Progenitor cell of endocrine pancreas (in vitro differentiated cells): ENCODE measurements around the gene PPP1R37. TPM values are rescaled to one million over a fixed set of nuclear protein-coding genes. Genes with fewer than 3 reads are reported as not detected.

ENCODE experiments used
- DNase-seq: peaks from one replicate; pipeline ENCODE4 v3.0.0; 2021; ENCODE audit warnings: low spot score; ENCODE audit not compliant: unreplicated experiment
- H3K27ac Mint-ChIP-seq: 2 replicates; pipeline ENCODE4 v1.8.0; 2021; ENCODE audit warnings: mild to moderate bottlenecking, moderate library complexity, mixed read lengths
- H3K27me3 Mint-ChIP-seq: 2 replicates; pipeline ENCODE4 v1.8.0; 2021; ENCODE audit warnings: mixed read lengths
- H3K36me3 Mint-ChIP-seq: 2 replicates; pipeline ENCODE4 v1.8.0; 2022; ENCODE audit warnings: mixed read lengths; ENCODE audit not compliant: insufficient read depth
- H3K4me1 Mint-ChIP-seq: 2 replicates; pipeline ENCODE4 v1.8.0; 2021; ENCODE audit warnings: low read depth, mixed read lengths
- H3K4me3 Mint-ChIP-seq: 2 replicates; pipeline ENCODE4 v1.8.0; 2021; ENCODE audit warnings: low read depth, mild to moderate bottlenecking, moderate library complexity, mixed read lengths
- H3K9me3 Mint-ChIP-seq: 2 replicates; pipeline ENCODE4 v1.8.0; 2021; ENCODE audit warnings: low read depth, mixed read lengths
- CTCF ChIP-seq: fragments of 200-600 bp; sonication (generic); IDR thresholded peaks from one replicate; pipeline ENCODE4 v1.5.0; 2021; ENCODE audit warnings: antibody characterized with exemption, mild to moderate bottlenecking; ENCODE audit not compliant: unreplicated experiment
- total RNA-seq: library from RNA; stranded (reverse); gene quantifications from 2 replicates; pipeline ENCODE4 v1.2.1, GENCODE V29; 2021

PPP1R37 gene
- total RNA-seq, 1 donor from 2014 or later = 45.8 TPM

DNA sequence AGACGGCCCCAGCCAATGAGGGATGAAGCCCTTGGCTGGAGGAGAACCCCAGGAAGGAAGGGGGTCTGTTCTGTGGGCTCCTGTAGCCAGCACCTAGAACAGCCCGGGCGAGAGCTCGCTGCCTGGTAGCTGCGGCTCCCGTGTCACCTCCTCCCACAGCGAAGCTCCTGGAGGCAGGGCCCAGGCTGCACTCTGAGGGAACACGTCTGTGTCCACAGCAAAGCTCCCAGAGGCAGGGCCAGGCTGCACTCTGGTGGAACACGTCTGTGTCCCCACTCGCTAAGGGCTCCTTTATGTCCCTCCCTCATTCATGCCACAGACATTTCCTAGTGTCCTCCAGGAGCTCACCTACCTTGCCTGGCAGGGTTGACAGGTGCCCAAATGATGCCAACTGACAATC lies 76.6 kb downstream of the PPP1R37 start:
- H3K27ac Mint-ChIP-seq = no peak overlapping the region
- H3K36me3 Mint-ChIP-seq = no peaks in the 10 kb centered on the region
- no peaks in the 10 kb centered on the region for H3K9me3 Mint-ChIP-seq
- H3K4me3 Mint-ChIP-seq = no peak overlapping the region
- H3K27me3 Mint-ChIP-seq = no peaks in the 10 kb centered on the region
- no peak for TF ChIP-seq CTCF
- no peak for DNase-seq
- peaks cover 7% of the 10 kb centered on the region for H3K4me1 Mint-ChIP-seq

DNA sequence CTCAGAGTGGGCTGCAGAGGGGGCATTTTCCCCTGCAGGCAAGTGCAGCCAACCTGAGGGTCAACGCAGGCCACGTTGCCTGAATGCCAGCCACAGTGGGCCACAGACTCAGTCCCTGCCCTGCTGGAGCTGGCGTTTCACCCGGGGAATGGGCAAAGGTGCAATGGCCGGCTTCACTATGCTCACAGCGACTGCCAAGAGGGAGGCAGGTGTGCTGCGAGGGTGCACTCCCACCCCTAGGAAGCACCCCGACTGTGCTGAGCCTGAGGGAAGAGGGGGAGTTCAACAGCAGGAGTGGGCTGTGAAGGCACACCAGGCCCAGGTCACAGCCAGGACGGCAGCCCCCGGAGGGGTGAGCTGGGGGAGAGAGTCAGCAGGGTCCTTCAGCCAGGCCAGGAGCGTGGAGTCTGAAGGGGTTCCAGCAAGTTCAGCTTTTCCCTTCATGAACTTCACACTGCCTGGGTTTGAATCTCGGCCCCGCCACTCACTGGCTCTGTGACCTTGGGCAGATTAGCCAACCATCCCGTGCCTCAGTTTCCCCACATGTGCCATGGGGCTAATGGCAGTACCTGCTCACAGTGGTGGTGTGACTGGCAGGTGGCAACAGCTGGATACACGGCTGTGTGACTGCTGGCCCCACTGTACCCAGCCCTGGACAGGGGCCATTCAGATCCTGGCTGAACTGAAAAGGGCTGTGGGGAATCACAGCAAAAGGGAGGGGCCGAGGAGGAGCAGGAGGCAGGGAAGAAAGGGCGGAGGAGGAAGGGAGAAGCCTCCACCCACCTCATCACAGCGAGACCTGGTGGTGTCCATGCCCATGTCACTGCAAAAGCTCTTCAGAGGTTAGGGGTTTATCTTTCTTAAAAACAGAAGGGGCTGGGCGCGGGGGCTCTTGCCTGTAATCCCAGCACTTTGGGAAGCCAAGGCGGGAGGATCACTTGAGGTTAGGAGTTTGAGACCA lies 77.4 kb downstream of the PPP1R37 start:
- H3K9me3 Mint-ChIP-seq = no peaks in the 10 kb centered on the region
- H3K27me3 Mint-ChIP-seq = no peaks in the 10 kb centered on the region
- no peaks in the 10 kb centered on the region for H3K36me3 Mint-ChIP-seq
- DNase-seq = no peak
- no peak for TF ChIP-seq CTCF
- H3K4me1 Mint-ChIP-seq = peaks cover 8% of the 10 kb centered on the region
- H3K4me3 Mint-ChIP-seq = no peak overlapping the region
- peak overlapping the region; percentile 84 for H3K27ac Mint-ChIP-seq

- no peak for DNase-seq
- H3K4me3 Mint-ChIP-seq = peak overlapping the region; percentile 9
- peaks cover 9% of the 10 kb centered on the region for H3K4me1 Mint-ChIP-seq
- TF ChIP-seq CTCF = no peak
- no peaks in the 10 kb centered on the region for H3K9me3 Mint-ChIP-seq
- no peaks in the 10 kb centered on the region for H3K27me3 Mint-ChIP-seq
- H3K36me3 Mint-ChIP-seq = no peaks in the 10 kb centered on the region
- peak overlapping the region; percentile 84 for H3K27ac Mint-ChIP-seq
These were observed 78.2 kb downstream of the PPP1R37 start for GRCh38 chr19:45171211-45171623.

- Mint-ChIP-seq H3K27ac (no peak overlapping the region), H3K27me3 (no peaks in the 10 kb centered on the region), H3K4me1 (peaks cover 9% of the 10 kb centered on the region), H3K36me3 (no peaks in the 10 kb centered on the region), H3K4me3 (no peak overlapping the region), H3K9me3 (no peaks in the 10 kb centered on the region)
- no peak for DNase-seq
- TF ChIP-seq CTCF = no peak
These were observed 79.2 kb downstream of the PPP1R37 start for GRCh38 chr19:45172173-45172572.

- H3K36me3 Mint-ChIP-seq = no peaks in the 10 kb centered on the region
- H3K9me3 Mint-ChIP-seq = no peaks in the 10 kb centered on the region
- no peaks in the 10 kb centered on the region for H3K27me3 Mint-ChIP-seq
- peaks cover 11% of the 10 kb centered on the region for H3K4me1 Mint-ChIP-seq
- no peak overlapping the region for H3K27ac Mint-ChIP-seq
- H3K4me3 Mint-ChIP-seq = no peak overlapping the region
- DNase-seq = no peak
- no peak for TF ChIP-seq CTCF
These were observed 79.7 kb downstream of the PPP1R37 start for GRCh38 chr19:45172611-45173208.
